Measurements from ENCODE around the gene DSCAML1.

DNA sequence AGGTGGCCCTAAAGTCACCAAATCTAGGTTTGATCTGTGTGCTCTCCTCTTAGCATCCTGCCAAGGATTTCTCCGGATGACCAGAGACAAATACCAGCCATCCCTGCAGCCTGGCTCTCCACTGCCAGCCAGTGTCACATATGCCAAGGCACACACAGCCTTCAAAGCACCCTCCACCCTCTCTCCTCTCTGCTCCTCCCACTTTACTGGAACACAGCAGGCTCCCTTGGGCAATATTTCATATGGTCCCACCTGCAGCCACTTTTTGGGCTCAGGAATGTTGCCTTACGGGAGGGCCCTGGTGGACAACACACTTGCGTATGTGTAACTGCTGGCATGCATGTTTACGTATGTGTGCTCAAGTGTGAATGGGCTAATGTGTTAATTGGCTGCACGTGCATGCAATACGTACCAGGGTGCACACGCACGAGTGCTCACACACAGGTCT, 285.5 kb downstream of the DSCAML1 start:
- TF ChIP-seq POLR2A (IDR thresholded peaks at IDR 0.05) (no peak), CTCF (IDR thresholded peaks at IDR 0.05) (no peak)
